KOPT-K1 (cell line): Measurements from ENCODE around the gene SLC35F6.
A peak's percentile ranks its signal among the peaks of the same experiment; 100 is the strongest.

Experiments
- H3K27ac ChIP-seq: fragments of 200-600 bp; sonication (generic); 2 replicates; pipeline ENCODE4 v1.5.1; 2016; ENCODE audit warnings: antibody characterized with exemption, mild to moderate bottlenecking, low read depth, low read length; ENCODE audit not compliant: poor library complexity, severe bottlenecking
- H3K36me3 ChIP-seq: fragments of 200-600 bp; sonication (generic); 2 replicates; pipeline ENCODE4 v1.5.1; 2017; ENCODE audit warnings: antibody characterized with exemption, mild to moderate bottlenecking, low read length, moderate library complexity; ENCODE audit not compliant: insufficient read depth
- H3K9me3 ChIP-seq: fragments of 200-600 bp; sonication (generic); 2 replicates; pipeline ENCODE4 v1.5.1; 2017; ENCODE audit warnings: antibody characterized with exemption, low read length, mild to moderate bottlenecking; ENCODE audit not compliant: insufficient read depth, poor library complexity, severe bottlenecking

SLC35F6 gene, protein sequence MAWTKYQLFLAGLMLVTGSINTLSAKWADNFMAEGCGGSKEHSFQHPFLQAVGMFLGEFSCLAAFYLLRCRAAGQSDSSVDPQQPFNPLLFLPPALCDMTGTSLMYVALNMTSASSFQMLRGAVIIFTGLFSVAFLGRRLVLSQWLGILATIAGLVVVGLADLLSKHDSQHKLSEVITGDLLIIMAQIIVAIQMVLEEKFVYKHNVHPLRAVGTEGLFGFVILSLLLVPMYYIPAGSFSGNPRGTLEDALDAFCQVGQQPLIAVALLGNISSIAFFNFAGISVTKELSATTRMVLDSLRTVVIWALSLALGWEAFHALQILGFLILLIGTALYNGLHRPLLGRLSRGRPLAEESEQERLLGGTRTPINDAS

DNA sequence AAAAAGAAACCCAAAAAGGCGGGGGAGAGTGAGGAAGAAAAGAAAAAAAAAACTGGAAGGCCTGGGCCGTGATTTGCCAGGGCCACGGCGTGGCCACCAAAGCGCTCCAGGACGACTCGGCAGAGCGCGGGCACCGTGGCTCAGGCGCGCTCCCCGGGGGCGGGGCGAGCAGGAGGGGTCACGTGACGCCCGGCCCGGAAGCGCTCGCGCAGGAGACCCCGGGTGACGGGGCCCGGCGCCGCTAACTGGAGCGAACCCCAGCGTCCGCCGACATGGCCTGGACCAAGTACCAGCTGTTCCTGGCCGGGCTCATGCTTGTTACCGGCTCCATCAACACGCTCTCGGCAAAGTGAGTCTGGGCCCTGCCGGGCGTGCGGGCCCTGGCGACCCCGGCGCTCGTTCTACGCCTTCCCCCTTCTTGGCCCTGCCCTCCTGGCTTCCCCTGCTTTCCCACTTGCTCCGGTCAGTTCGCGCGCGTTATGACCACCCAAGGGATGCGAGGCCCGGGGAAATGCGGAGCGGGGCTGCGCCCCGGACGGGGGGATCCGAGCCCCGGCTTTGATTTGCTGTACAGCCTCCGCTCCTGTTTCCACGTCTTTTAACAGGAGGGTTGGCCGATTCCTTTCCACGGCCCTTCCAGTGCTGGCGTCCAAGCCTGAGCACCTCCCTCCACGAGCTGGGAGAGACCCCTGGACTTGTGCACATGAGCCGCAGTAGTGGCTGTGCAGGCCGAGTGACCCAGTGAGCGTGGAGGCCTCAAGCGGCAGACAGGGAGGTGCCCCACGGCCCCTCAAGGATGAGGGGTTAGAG, at the start of gene SLC35F6:
Gene SLC35F6 (plus strand): TSS at position 207 of the 810 bp plus-strand sequence. CDS start 66 bp downstream, at position 273.
- H3K27ac ChIP-seq = peak within 1 kb of the TSS; percentile 69
- H3K9me3 ChIP-seq = no peaks in the 10 kb centered on the region

DNA sequence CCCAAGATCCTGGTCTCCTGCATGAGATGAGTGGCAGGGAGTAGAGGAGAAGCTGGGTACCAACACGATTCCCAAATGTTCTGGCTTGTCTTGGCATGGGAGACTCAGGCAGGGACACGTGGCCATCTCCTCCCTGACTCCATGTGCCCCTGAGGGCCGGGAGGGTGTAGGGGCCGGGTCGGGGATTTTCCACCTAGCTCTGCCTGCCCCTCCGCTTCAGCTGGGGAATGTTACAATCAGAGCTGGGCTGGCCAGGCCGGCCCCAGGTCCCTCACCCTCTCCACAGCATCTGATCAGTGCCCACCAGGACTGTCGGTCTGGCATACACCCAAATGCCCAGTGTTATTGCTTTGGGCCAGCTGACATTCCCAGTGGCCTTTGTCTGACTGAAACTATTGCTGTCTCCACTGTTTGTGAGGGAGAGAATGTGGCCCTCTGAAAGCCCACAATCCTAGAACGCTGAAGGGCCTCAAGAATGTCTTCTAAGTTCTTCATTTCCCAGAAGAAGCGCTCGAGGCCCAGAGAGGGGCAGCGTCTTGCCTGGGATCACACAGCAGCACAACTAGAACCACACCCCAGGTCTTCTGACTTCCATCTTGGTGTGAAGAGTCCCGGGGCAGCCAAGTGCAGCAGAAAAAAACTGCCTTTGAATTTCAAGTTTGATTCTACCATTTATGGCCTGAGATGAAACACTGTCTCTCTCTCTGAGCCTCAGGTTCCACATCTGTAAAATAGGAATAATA, 48.4 kb upstream of the SLC35F6 start:
- H3K36me3 ChIP-seq = no peaks in the 10 kb centered on the region
- H3K27ac ChIP-seq = no peak overlapping the region
- no peaks in the 10 kb centered on the region for H3K9me3 ChIP-seq

More for the DNA sequence above, at the start of gene SLC35F6:
- peaks cover 7% of the 10 kb centered on the region; the same call in 1 of the 2 replicates for H3K36me3 ChIP-seq

DNA sequence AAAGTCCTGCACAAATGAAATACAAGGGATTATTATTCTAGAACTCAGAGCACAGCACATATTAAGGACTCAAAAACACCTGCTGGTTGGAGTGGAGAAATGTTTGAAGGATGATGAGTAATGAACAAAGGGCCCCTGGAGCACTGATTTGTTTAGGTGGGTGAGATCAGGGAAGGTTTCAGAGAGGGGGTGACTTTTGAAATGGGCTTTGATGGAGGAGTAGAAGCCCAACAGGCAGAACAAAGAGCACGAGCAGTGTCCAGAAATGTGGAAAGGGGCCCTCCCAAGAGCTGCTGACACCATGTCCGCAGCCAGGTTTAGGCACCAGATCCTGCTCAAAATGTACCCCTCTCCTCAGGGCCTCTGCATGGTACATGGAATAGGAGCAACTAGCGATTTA, 47.7 kb upstream of the SLC35F6 start:
- no peaks in the 10 kb centered on the region for H3K9me3 ChIP-seq
- H3K27ac ChIP-seq = no peak overlapping the region
- no peaks in the 10 kb centered on the region for H3K36me3 ChIP-seq

DNA sequence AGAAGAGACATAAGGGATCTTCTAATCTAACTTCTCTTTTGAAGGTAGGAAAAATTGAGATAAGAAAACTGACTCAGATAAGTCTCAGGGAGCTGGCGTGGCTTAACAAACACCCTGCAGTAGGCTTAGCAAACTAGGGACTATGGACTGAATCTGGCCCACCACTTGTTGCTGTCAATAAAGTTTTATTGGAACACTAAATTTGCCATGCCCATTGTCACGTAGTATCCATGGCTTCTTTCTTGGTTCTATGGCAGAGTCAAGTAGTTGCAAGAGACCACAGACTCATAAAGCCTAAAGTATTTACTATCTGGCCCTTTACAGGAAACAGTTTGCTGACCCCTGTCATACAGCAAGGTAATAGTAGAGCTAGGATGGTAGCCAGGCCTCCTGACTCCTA, 47.3 kb upstream of the SLC35F6 start:
- H3K27ac ChIP-seq = no peak overlapping the region
- no peaks in the 10 kb centered on the region for H3K36me3 ChIP-seq
- H3K9me3 ChIP-seq = no peaks in the 10 kb centered on the region

DNA sequence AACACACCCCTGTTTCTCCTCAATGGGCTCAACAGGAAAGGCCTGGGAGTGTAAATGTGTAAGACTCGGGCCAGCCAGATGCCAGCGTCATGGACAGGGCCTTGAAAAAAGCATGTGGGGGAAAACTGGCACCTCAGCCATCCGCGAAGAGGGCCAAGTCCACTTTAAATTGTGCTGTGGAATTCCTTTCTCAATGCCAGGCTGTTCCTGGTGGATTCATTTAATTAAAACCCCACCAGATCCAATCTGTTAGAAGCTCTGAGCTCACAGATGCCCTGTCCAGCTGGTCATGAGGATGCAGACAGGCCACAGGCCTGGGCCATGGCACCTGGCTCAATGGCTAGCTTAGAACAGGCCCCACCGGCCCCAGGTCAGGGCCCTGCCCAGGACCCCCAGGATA, 46.7 kb upstream of the SLC35F6 start:
- Histone ChIP-seq H3K36me3 (no peaks in the 10 kb centered on the region), H3K27ac (no peak overlapping the region), H3K9me3 (no peaks in the 10 kb centered on the region)

DNA sequence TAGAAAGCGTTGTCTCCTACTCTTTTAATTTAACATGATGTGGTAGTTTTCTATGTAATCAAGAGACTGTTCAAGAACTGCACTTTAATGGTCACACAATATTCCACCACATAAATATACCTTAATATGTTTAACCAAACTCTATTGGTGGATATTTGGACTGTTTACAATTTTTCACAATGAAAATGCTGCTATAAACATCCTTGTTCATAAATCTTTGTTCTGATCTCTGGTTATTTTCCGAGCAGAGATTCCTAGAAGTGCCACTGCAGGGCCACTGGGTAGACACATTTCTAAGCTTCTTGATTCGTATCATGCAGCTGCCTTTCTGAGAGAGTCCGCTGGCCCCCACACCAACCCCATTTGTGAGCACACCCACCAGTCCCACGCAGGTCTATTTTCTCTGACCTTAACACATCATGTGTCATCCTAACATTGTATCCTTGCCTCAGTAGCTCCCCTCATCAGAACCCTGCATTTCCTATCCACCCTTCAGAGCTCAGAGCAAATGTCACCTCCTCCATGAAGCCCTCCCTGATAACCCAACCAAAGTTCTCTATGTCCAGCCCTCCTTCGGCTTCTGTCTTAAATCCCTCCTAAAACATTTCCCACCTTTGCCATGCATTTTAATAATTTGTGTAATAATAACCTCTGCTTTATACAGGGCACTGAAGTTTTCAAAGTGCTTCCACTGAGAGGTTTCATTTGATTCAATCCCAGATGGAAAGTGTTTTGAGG, 45.0 kb upstream of the SLC35F6 start:
- Histone ChIP-seq H3K9me3 (no peaks in the 10 kb centered on the region), H3K27ac (no peak overlapping the region), H3K36me3 (no peaks in the 10 kb centered on the region)

DNA sequence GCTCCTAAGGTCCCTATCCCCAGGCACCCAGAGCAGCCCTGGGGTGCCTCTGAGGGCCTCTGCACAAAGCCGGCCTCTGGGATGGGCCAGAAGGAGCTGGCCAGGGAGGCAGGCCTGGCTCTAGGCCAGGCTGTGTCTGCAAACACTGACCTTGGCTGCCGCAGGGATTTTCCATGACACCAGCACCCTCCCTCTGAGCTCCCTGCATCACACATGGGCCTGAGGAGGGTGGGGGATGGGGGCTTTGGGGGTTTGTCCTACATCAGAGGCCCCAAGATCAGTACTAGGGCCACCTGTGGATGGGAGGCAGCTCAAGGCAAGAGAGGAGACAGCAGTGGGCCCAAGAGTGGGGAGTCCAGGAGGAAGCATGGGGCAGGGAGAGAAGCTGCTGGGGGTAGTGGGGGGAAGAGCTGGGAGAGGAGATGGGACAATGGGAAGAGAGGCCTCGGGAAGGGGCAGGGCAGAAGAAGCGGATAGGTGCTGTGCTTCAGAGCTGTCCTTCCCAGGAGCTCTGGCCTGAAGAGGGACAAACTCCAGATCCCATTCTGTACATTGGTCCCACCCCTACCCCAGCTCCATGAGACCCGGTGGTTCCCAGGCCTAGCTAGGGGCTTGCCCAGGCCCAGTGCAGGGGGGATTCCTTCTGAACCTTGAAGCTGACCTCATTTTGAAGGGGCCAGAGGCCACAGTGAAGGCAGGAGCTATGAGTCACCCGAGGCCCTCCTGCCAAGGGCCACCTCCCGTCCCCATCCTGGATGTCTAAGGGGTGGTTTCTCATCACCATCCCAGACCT, 43.6 kb upstream of the SLC35F6 start:
- Histone ChIP-seq H3K27ac (peak overlapping the region; percentile 26), H3K9me3 (no peaks in the 10 kb centered on the region), H3K36me3 (no peaks in the 10 kb centered on the region)

DNA sequence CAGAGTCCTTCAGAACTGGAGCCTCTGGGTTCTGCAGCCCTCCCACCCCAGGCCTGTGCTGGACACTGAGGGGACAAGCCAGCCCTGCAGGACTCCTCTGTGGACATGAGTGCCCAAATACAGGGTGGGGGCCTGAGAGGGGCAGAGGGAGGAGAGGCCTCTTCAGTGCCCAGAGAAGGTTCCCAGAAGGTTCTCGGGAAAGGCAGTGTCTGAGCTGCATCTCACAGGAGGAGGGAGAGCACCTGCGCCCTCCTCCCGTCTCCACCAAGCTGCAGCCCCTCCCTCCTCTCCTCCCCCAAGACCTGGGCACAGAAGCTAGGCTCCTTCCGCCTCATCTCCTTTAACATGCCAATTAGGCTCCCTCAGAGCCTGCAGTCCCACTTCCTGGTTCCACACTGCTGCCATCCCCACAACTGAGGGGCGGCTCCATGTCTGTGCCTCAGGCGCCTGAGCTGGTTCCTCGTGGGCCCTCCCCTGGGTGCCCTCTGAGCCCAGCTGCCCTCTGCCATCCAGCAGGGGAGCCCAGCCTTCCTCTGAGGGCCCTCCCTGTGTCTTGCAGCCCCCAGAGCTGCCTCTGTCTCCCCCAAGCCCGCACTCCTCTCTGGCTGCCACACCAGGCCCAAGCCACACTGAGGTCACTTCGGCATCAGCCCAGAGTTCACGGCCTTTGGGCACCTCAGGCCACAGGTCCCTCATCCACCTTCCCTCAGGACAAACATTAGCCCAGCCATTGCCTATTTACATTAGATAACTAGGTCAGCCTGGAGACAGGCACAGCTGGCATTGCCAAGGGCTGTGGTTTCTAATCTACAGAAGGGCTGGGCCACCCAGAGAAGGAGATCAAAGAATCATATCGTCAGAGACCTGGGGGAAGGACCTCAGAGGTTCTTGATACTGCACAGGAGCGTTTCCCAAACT, 42.7 kb upstream of the SLC35F6 start:
- no peaks in the 10 kb centered on the region for H3K9me3 ChIP-seq
- H3K36me3 ChIP-seq = no peaks in the 10 kb centered on the region
- H3K27ac ChIP-seq = peak overlapping the region; percentile 26

DNA sequence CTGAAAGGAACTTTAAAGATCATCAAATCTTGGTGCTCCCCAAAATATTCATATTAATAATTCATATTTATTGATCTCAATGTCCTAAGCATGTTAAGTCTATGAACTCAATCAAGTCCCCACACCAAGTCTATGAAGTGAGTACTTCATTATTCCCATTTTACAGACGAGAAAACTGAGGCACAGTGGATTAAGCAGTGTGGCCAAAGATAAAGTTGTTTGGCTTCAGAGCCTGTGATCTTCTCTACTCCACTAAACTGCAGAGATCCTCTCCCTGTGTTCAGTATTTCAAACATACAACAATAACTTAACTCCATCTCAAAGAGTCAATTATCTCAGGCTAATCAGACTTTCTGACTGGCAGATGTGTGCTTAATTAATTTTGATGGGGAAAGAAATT, 41.8 kb upstream of the SLC35F6 start:
- Histone ChIP-seq H3K9me3 (no peaks in the 10 kb centered on the region), H3K36me3 (no peaks in the 10 kb centered on the region), H3K27ac (no peak overlapping the region)

DNA sequence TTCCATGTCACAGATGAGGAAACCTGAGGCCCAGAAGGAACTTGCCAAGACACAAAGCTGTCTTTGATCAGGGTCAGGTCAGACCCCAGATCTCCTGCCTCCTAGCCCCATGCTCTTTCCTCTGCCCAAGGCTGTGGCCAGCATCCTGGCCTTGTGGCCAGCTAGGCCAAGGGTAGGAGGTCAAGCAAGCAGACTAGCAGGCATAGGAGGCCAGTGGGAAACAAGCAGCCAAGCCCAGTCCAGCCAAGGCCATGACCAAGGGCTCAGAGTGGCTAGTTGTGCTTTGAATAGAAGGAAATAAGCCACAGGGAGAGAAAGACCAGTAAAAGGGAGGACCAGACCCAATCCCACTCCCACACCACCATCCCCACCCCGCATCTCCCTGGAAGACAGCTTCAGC, 41.2 kb upstream of the SLC35F6 start:
- no peaks in the 10 kb centered on the region for H3K9me3 ChIP-seq
- H3K36me3 ChIP-seq = no peaks in the 10 kb centered on the region
- H3K27ac ChIP-seq = no peak overlapping the region

DNA sequence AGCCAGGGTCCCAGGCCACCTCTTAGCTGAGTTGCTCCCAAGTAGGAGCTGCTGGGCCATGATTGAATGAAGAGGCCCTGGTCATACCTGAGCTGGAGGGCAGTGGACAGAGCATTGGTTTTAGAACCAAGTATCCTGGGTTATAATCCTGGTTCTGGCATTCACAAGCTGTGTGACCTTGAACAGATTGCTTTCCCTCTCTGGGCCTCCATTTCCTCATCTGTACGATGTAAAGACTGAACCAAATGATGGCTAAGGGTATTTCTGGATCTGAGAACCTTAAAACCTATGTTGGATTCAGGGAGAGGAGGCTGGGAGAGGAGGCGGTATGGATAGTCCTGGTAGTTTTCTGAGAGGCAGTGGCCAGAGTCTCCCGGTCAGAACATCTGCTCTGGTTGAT, 40.6 kb upstream of the SLC35F6 start:
- Histone ChIP-seq H3K9me3 (no peaks in the 10 kb centered on the region), H3K27ac (no peak overlapping the region), H3K36me3 (no peaks in the 10 kb centered on the region)

DNA sequence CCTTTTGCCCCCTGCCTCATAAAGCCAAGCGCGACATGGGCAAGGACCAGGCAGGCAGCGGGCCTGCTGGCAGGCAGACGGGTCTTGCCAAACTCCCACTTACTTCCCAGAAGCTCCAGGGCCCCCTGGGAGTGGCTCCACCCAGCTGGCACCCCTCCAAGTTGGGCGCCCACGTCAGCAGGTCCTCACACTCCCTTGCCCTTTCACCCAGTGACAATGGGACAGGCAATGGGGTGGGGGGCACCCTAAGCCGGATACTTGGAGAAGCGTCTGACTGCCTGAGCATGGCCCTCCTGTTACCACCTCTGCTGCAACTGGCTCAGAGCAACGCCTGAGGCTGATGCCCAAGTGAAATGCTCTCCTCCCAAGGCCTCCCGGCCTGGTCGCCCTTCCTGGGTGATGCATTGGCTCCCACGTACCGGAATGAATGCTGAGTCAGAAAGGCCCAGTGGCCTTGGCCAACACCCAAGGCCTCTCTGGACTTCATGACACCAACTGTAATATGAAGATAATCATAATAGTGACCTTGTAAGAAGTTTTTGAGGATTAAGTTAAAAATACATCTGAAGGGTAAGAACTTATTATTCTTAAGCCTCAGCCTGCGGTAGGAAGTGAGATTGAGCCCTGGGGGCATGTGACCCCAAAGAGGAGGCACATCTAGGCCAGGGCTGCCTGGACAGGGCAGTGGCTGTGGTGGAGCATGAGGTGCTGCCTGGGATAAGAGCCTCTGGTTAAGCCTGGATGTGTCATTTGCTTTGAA, 39.9 kb upstream of the SLC35F6 start:
- Histone ChIP-seq H3K27ac (no peak overlapping the region), H3K36me3 (no peaks in the 10 kb centered on the region), H3K9me3 (no peaks in the 10 kb centered on the region)
